H9 (cell line): Measurements from ENCODE around the gene INPP5A. TPM values are rescaled to one million over a fixed set of nuclear protein-coding genes. Genes with fewer than 3 reads are reported as not detected.

Source experiments
- DNase-seq: peaks from one replicate; pipeline ENCODE4 v3.0.0-alpha.2; 2017
- H2AFZ ChIP-seq: one replicate; pipeline ENCODE4 v1.6.1; 2013; ENCODE audit warnings: mild to moderate bottlenecking, low read length, control low read depth, moderate library complexity
- H2AK5ac ChIP-seq: 2 replicates; pipeline ENCODE4 v1.6.1; 2013; ENCODE audit warnings: low read length, control low read depth, mixed read lengths; ENCODE audit not compliant: insufficient read length
- H2BK120ac ChIP-seq: one replicate; pipeline ENCODE4 v1.6.1; 2013; ENCODE audit warnings: low read depth, mild to moderate bottlenecking, low read length, control low read depth, inconsistent platforms; ENCODE audit not compliant: poor library complexity, severe bottlenecking
- H2BK12ac ChIP-seq: 2 replicates; pipeline ENCODE4 v1.6.1; 2013; ENCODE audit warnings: low read length, control low read depth, mixed read lengths, low read depth; ENCODE audit not compliant: insufficient read length
- H2BK15ac ChIP-seq: 2 replicates; pipeline ENCODE4 v1.6.1; 2013; ENCODE audit warnings: low read depth, low read length, control low read depth
- H2BK20ac ChIP-seq: one replicate; pipeline ENCODE4 v1.6.1; 2013; ENCODE audit warnings: low read depth, mild to moderate bottlenecking, low read length, control low read depth, inconsistent platforms; ENCODE audit not compliant: poor library complexity, severe bottlenecking
- H2BK5ac ChIP-seq: 2 replicates; pipeline ENCODE4 v1.6.1; 2013; ENCODE audit warnings: low read length, control low read depth, mixed read lengths; ENCODE audit not compliant: insufficient read length
- H3K14ac ChIP-seq: 2 replicates; pipeline ENCODE4 v1.6.1; 2013; ENCODE audit warnings: low read length, control low read depth; ENCODE audit not compliant: insufficient read depth
- H3K18ac ChIP-seq: 2 replicates; pipeline ENCODE4 v1.6.1; 2013; ENCODE audit warnings: low read depth, mild to moderate bottlenecking, mixed read lengths, low read length, control low read depth; ENCODE audit not compliant: insufficient read length
- H3K23ac ChIP-seq: 2 replicates; pipeline ENCODE4 v1.6.1; 2013; ENCODE audit warnings: low read length, control low read depth, mixed read lengths, low read depth; ENCODE audit not compliant: insufficient read length
- H3K23me2 ChIP-seq: 2 replicates; pipeline ENCODE4 v1.6.1; 2013; ENCODE audit warnings: low read depth, mild to moderate bottlenecking, mixed read lengths, low read length, control low read depth; ENCODE audit not compliant: insufficient read length, poor library complexity, severe bottlenecking
- H3K27ac ChIP-seq: 2 replicates; pipeline ENCODE4 v1.5.1; 2013; ENCODE audit warnings: low read length, control low read depth, mixed read lengths, low read depth; ENCODE audit not compliant: insufficient read length
- H3K27me3 ChIP-seq: 2 replicates; pipeline ENCODE4 v1.6.1; 2013; ENCODE audit warnings: low read length, control low read depth, inconsistent platforms; ENCODE audit not compliant: insufficient read depth
- H3K4ac ChIP-seq: 2 replicates; pipeline ENCODE4 v1.6.1; 2013; ENCODE audit warnings: low read depth, mild to moderate bottlenecking, control low read depth, inconsistent platforms, low read length, moderate library complexity
- H3K4me1 ChIP-seq: 2 replicates; pipeline ENCODE4 v1.6.1; 2013; ENCODE audit warnings: low read length, control low read depth, inconsistent platforms; ENCODE audit not compliant: insufficient read depth
- H3K4me2 ChIP-seq: 2 replicates; pipeline ENCODE4 v1.6.1; 2013; ENCODE audit warnings: low read length, control low read depth, mixed read lengths; ENCODE audit not compliant: insufficient read length, insufficient read depth
- H3K56ac ChIP-seq: 2 replicates; pipeline ENCODE4 v1.6.1; 2013; ENCODE audit warnings: low read depth, mild to moderate bottlenecking, mixed read lengths, low read length, control low read depth; ENCODE audit not compliant: insufficient read length
- H3K79me1 ChIP-seq: 2 replicates; pipeline ENCODE4 v1.6.1; 2013; ENCODE audit warnings: low read depth, mild to moderate bottlenecking, moderate library complexity, low read length, control low read depth, inconsistent platforms; ENCODE audit not compliant: insufficient read depth, poor library complexity, severe bottlenecking
- H3K79me2 ChIP-seq: 2 replicates; pipeline ENCODE4 v1.6.1; 2013; ENCODE audit warnings: low read length, control low read depth, inconsistent platforms; ENCODE audit not compliant: insufficient read depth
- H3K9ac ChIP-seq: 2 replicates; pipeline ENCODE4 v1.6.1; 2013; ENCODE audit warnings: low read length, control low read depth, mixed read lengths; ENCODE audit not compliant: insufficient read length; ENCODE audit errors: extremely low read depth
- H3K9me3 ChIP-seq: one replicate; pipeline ENCODE4 v1.6.1; 2013; ENCODE audit warnings: low read depth, low read length, inconsistent platforms; ENCODE audit not compliant: control insufficient read depth
- H3T11ph ChIP-seq: one replicate; pipeline ENCODE4 v1.6.1; 2013; ENCODE audit warnings: mild to moderate bottlenecking, low read length, control low read depth, inconsistent platforms
- H4K20me1 ChIP-seq: one replicate; pipeline ENCODE4 v1.6.1; 2013; ENCODE audit not compliant: control insufficient read depth, insufficient read length, insufficient read depth
- H4K5ac ChIP-seq: 2 replicates; pipeline ENCODE4 v1.6.1; 2013; ENCODE audit warnings: low read depth, mild to moderate bottlenecking, mixed read lengths, low read length, control low read depth; ENCODE audit not compliant: insufficient read length
- H4K8ac ChIP-seq: replicated peaks from 2 replicates; pipeline ENCODE4 v1.6.1; 2013; ENCODE audit warnings: low read length, control low read depth, mixed read lengths, low read depth; ENCODE audit not compliant: insufficient read length
- H4K91ac ChIP-seq: 2 replicates; pipeline ENCODE4 v1.6.1; 2013; ENCODE audit warnings: low read depth, mild to moderate bottlenecking, moderate library complexity, mixed read lengths, low read length, control low read depth; ENCODE audit not compliant: insufficient read length
- H3K27ac Mint-ChIP-seq, 3 experiments: 2 replicates in 2 of 3; 3 replicates in 1 of 3; pipeline ENCODE4 v1.8.0; 2020 to 2021; ENCODE audit warnings: mixed read lengths in 3 of 3, mild to moderate bottlenecking in 1 of 3, moderate library complexity in 1 of 3
- H3K27me3 Mint-ChIP-seq: 2 replicates; pipeline ENCODE4 v1.8.0; 2021; ENCODE audit warnings: low read depth, mild to moderate bottlenecking, moderate library complexity, mixed read lengths
- H3K36me3 Mint-ChIP-seq, 3 experiments: 2 replicates in 2 of 3; 3 replicates in 1 of 3; pipeline ENCODE4 v1.8.0; 2020 to 2021; ENCODE audit warnings: low read depth in 3 of 3, mixed read lengths in 3 of 3; ENCODE audit not compliant: insufficient read depth in 1 of 3
- H3K4me1 Mint-ChIP-seq, 2 experiments: 2 replicates each; pipeline ENCODE4 v1.8.0; 2020; ENCODE audit warnings: mixed read lengths in 2 of 2
- H3K4me3 Mint-ChIP-seq, 2 experiments: 2 replicates in 1 of 2; 3 replicates in 1 of 2; pipeline ENCODE4 v1.8.0; 2020 to 2021; ENCODE audit warnings: mild to moderate bottlenecking in 2 of 2, mixed read lengths in 2 of 2, moderate library complexity in 1 of 2
- H3K9me3 Mint-ChIP-seq, 2 experiments: 2 replicates in 1 of 2; 3 replicates in 1 of 2; pipeline ENCODE4 v1.8.0; 2020; ENCODE audit warnings: mild to moderate bottlenecking in 2 of 2, mixed read lengths in 2 of 2, moderate library complexity in 1 of 2
- CTCF ChIP-seq: fragments of 200-600 bp; sonication (generic); conservative IDR thresholded peaks from 3 replicates; pipeline ENCODE4 v1.8.0; 2021; ENCODE audit warnings: antibody characterized with exemption, mild to moderate bottlenecking
- WGBS: extraction: QIAGEN DNeasy Blood & Tissue Kit; methylation state at CpG from one replicate; pipeline ENCODE4 v1.1.7; 2013; ENCODE audit warnings: missing lambda C conversion rate, low lambda C conversion rate, mixed read lengths; ENCODE audit not compliant: insufficient read length; ENCODE audit errors: extremely low coverage; 5-methylcytosine and 5-hydroxymethylcytosine counted together
- total RNA-seq: library from RNA; stranded (reverse); gene quantifications from 2 replicates; pipeline ENCODE4 v1.2.1, GENCODE V29; 2021

Gene INPP5A
- total RNA-seq, 1 experiment from 2014 or later, result 17.7 TPM

GRCh38 chr10:132743925-132744490 is 206.4 kb downstream of the INPP5A start:
- Histone ChIP-seq H2BK120ac (no peak overlapping the region), H2AFZ (no peak overlapping the region), H2BK12ac (no peak overlapping the region), H3K4me1 (no peaks in the 10 kb centered on the region; the same call in 1 of the 2 replicates), H3K14ac (no peak overlapping the region; the same call in 1 of the 2 replicates), H3K4ac (no peak overlapping the region), H3K56ac (no peak overlapping the region), H2BK15ac (no peak overlapping the region), H3K23me2 (no peaks in the 10 kb centered on the region), H3K79me2 (no peaks in the 10 kb centered on the region), H3K27ac (no peak overlapping the region), H3K27me3 (no peaks in the 10 kb centered on the region), H3K18ac (no peak overlapping the region), H3K79me1 (no peaks in the 10 kb centered on the region), H4K91ac (no peak overlapping the region), H3K9me3 (no peaks in the 10 kb centered on the region), H4K5ac (no peak overlapping the region), H4K8ac (no peak overlapping the region), H2BK5ac (no peak overlapping the region), H4K20me1 (no peaks in the 10 kb centered on the region), H2AK5ac (no peak overlapping the region), H3K23ac (no peak overlapping the region), H3K4me2 (no peak overlapping the region), H3K9ac (no peak overlapping the region), H2BK20ac (no peak overlapping the region), H3T11ph (no peak overlapping the region)
- DNase-seq, result no peak
- H3K36me3 Mint-ChIP-seq, result no peaks in the 10 kb centered on the region
- WGBS, result no CpG with 5 or more reads among the region's 18 CpGs
- H3K27ac Mint-ChIP-seq, result peak overlapping the region; percentile 73 to 81 (median 78); a peak in 4 of 7 replicates
- peaks cover 2% of the 10 kb centered on the region; the same call in 1 of the 2 replicates for H3K27me3 Mint-ChIP-seq
- peaks cover 47 to 52% of the 10 kb centered on the region in 2 experiments for H3K4me1 Mint-ChIP-seq
- TF ChIP-seq CTCF, result no peak
- no peaks in the 10 kb centered on the region for H3K9me3 Mint-ChIP-seq
- H3K4me3 Mint-ChIP-seq, result no peak overlapping the region
